Endometrium (tissue), 2 donors: Measurements from ENCODE around the gene HTRA3.

Source experiments
- FAIRE-seq: peaks from 2 replicates; lab custom pipeline; 2012; peaks lifted over from hg19 to GRCh38; lab: Jason Lieb, UNC
- donor health status: control.
- donor health status: control.

HTRA3 gene

GRCh38 chr4:8269535-8270417 is at the start of gene HTRA3:
TSS of gene HTRA3 (plus strand) at chr4:8269754. CDS start at chr4:8269969, 215 bp downstream.
- FAIRE-seq, result no peak

- FAIRE-seq, result no peak
Measured at GRCh38 chr4:8220661-8221450, 48.7 kb upstream of the HTRA3 start.

- peak; percentile 91 for FAIRE-seq
Measured at GRCh38 chr4:8221476-8221875, 48.1 kb upstream of the HTRA3 start.

GRCh38 chr4:8221985-8222384 is 47.6 kb upstream of the HTRA3 start:
- FAIRE-seq, result no peak

GRCh38 chr4:8222609-8223388 is 46.8 kb upstream of the HTRA3 start:
- no peak for FAIRE-seq

- FAIRE-seq, result no peak
Measured at GRCh38 chr4:8224267-8224974, 45.1 kb upstream of the HTRA3 start.

GRCh38 chr4:8224975-8225625 is 44.5 kb upstream of the HTRA3 start:
- no peak for FAIRE-seq

GRCh38 chr4:8225706-8226443 is 43.7 kb upstream of the HTRA3 start:
- FAIRE-seq, result no peak

GRCh38 chr4:8227201-8227770 is 42.3 kb upstream of the HTRA3 start:
- no peak for FAIRE-seq

- no peak for FAIRE-seq
Measured at GRCh38 chr4:8227771-8228318, 41.7 kb upstream of the HTRA3 start.

- FAIRE-seq, result no peak
Measured at GRCh38 chr4:8228319-8229250, 41.0 kb upstream of the HTRA3 start.

GRCh38 chr4:8229331-8229975 is 40.1 kb upstream of the HTRA3 start:
- no peak for FAIRE-seq

GRCh38 chr4:8230033-8230432 is 39.5 kb upstream of the HTRA3 start:
- no peak for FAIRE-seq

GRCh38 chr4:8230891-8231290 is 38.7 kb upstream of the HTRA3 start:
- no peak for FAIRE-seq

GRCh38 chr4:8231551-8232049 is 38.0 kb upstream of the HTRA3 start:
- no peak for FAIRE-seq

GRCh38 chr4:8232748-8233147 is 36.8 kb upstream of the HTRA3 start:
- FAIRE-seq, result no peak

GRCh38 chr4:8233672-8234484 is 35.7 kb upstream of the HTRA3 start:
- no peak for FAIRE-seq
